Neural cell (in vitro differentiated cells): Measurements from ENCODE around the gene CD300C.
"Not testable (repeated sequence)": the region's sequence is repeated elsewhere in the genome, so short reads cannot be mapped to it uniquely, and the experiment has no call there.

Experiments used
- EZH2 ChIP-seq: fragments of 200-600, 300-800 bp; shearing (Covaris generic), sonication (generic); IDR thresholded peaks from 2 replicates; pipeline ENCODE4 v1.6.1; 2014; ENCODE audit warnings: antibody characterized with exemption, low read length, borderline replicate concordance, mild to moderate bottlenecking; ENCODE audit not compliant: insufficient read depth, poor library complexity, severe bottlenecking
- TF ChIP-seq, protein P1 (sequence below): fragments of 450-650 bp; IDR thresholded peaks from 2 replicates; pipeline ENCODE4 v1.5.1; 2014; ENCODE audit warnings: antibody characterized with exemption, mild to moderate bottlenecking, moderate library complexity; ENCODE audit not compliant: poor library complexity, severe bottlenecking

- TF ChIP-seq, protein P1, sequence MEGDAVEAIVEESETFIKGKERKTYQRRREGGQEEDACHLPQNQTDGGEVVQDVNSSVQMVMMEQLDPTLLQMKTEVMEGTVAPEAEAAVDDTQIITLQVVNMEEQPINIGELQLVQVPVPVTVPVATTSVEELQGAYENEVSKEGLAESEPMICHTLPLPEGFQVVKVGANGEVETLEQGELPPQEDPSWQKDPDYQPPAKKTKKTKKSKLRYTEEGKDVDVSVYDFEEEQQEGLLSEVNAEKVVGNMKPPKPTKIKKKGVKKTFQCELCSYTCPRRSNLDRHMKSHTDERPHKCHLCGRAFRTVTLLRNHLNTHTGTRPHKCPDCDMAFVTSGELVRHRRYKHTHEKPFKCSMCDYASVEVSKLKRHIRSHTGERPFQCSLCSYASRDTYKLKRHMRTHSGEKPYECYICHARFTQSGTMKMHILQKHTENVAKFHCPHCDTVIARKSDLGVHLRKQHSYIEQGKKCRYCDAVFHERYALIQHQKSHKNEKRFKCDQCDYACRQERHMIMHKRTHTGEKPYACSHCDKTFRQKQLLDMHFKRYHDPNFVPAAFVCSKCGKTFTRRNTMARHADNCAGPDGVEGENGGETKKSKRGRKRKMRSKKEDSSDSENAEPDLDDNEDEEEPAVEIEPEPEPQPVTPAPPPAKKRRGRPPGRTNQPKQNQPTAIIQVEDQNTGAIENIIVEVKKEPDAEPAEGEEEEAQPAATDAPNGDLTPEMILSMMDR: not testable (repeated sequence)
- TF ChIP-seq EZH2: not testable (repeated sequence)
These were observed 12.5 kb upstream of the CD300C start for GRCh38 chr17:74558402-74558801.
